GM19324 (cell line): ENCODE results near the gene FBXL19.
A peak's percentile ranks its signal among the peaks of the same experiment; 100 is the strongest.
"Not testable (repeated sequence)": the region's sequence is repeated elsewhere in the genome, so short reads cannot be mapped to it uniquely, and the experiment has no call there.

ENCODE experiments used
- ATAC-seq: cut with Tn5 transposase; IDR thresholded peaks from one replicate; pipeline ENCODE4 v1.9.1; 2021; ENCODE audit warnings: mild to moderate bottlenecking, moderate library complexity; ENCODE audit not compliant: unreplicated experiment, low FRiP score

Gene FBXL19

DNA sequence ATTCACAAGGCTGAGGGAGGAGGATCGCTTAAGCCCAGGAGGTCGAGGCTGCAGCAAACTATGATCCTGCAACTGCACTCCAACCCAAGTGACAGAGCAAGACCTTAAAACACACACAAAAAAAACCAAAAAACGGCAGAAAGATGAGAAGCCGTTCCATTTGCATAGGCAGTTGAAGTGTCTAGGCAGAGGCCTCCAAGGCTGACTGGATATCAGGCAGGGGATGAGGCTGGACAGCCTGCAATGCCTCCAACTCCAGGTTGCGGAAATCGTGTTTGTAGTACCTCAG is 2.0 kb upstream of the FBXL19 start:
- ATAC-seq = no peak

DNA sequence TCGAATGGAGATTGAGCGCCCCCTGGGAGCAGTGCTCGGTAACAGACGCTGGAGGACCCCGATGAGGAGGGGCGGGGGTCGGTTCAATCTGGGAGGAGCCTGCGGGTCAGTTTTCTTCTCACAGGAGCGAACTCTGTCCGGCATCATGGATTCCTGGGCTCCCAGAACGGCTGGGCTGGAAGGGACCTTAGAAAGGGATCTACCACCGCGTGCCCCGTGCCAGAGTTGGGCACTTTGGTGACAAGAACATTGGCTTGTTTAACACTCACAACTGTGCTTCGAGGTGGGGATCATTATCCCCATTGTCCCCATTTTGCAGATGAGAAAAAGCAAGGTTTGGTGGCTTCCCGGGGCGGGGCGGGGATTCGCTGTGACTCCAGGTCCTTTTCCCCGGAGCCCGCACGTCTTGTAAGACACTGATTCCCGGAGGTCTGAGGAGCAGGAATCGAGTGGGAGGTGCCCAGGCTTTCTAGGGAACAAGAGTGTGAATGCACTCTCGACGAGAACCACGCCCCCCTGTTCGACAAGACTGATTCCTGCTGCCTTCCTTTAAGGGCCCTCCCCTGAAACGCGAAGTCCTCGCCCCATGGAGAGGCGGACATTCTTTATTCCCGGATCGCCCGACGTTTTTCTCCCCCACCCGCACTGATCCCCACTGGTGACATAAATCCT is 1.5 kb upstream of the FBXL19 start:
- no peak for ATAC-seq

DNA sequence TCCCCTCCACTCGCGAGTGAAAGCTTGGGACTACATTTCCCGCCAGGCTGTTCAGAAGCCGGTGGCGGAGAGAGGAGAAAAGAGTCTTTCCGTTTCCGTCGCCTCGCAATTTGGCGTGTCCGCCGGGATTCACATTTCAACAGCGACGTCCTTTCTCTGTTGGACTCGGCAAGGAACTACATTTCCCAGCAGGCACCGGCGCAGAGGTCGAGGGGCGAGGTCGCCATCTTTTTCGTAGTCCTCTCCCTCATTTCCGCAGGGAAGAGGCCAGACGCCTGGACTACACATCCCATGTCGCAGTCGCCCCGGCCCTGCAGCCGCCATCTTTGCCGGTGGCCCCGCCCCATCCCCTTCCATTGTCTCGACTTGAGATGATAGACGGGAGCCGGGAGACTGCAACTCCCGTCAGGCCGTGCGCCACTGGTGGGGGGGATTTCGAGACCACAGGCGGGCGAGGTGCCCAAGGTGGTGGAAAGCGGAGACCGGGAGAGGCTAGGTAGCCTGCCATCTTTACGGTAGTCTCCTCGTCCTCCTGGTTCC is 882 bp upstream of the FBXL19 start:
- peak; percentile 79 for ATAC-seq

DNA sequence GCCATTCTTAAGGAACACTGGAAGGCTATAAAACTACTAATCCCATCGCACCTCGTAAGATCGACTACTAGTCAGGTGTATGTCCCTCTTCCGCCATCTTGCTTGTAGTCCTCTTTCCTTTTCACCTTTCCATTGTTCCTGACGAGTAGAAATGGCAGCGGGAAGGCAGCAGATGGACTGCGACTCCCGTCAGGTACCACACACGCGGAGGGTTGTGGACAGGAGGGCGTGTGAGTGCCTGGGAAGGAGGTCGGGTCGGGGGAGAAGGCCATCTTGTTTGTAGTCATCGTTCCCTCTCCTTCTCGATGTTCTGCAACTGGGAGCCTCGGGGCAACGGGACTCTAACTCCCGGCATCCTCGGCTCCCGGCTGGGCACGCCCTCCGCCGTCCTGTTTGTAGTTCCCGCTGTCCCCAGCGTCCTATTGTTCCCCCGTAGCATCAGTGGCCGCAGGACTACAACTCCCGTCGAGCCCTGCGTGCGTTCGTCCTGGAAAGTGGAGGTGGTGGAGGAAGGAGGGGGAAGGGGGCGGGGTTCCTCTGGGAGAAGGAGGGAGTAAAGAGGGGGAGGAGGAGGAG is 324 bp upstream of the FBXL19 start:
- peak; percentile 69 for ATAC-seq

DNA sequence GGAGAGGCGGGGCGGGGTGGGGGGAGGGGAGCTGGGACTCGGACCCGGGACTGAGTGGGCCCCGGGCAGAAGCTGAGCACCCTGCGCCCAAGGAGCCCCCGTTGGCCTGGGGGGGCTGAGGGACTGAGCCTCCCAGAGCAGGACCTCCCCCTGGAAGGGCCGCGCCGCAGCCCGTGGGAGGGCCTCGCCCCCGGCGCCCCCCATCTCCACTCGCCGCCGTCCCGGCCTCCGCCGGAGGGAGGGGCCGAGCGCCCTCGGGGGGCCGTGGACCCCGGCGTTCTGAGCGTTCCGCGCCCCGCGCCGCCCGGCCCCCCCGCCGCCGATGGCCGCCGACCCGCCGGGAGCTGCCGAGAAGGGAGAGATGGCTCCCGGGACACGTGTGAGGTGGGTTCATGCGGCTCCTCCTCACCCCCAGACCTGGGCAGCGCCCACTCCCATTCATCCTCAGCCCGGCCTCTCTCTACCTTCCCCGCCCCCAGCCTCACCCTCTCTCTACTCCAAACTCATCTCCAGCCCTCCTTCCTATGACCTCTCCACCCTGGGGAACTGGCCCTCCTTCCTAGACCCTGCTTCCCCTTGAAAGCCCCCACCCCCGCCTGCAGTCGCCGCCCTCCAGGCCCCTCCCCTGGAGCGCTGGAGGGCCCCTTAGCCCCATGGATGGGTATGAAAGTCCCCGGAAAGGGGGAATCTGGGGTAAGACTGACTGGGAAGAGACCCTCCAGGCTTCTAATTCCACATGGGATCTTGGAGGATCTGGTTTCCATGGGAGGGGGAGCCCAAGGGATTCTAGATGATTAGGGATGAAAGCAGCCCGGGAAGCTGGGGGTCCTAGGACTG is 922 bp downstream of the FBXL19 start:
- ATAC-seq = no peak

DNA sequence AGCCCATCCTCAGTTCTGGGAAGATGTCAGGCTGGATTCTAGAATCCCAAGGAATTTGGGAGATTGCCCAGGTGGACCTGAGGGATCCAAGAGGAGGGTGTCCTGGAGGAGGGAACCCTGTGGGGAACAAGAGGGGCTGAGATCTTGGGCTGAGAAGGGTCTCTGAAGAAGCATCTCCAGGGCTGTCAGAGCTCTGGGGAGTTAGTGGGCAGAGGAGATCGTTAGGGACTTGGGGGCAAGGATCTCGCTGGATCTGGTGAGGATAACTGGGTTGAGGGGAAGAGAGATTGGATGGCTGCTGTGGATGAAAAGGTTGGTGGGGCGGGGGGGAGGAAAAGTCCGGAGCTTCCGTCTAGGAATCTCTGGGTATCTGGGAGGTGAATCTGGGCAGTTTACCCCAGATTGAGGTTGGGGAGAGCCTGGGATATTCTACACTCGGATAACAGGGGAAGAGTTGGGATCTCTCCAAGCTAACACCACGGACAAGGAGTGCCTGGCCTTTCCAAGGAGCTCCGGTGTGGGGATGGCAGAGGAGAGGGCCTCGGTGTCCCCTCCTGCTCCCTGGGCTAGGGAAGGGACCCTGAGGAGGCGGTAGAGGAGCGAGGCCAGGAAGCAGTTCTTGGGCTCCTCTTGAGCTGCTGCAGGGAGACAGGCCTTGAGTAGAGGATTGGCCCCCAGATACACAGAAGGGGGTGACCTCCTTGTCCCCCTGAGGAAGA is 1.7 kb downstream of the FBXL19 start:
- ATAC-seq = no peak

DNA sequence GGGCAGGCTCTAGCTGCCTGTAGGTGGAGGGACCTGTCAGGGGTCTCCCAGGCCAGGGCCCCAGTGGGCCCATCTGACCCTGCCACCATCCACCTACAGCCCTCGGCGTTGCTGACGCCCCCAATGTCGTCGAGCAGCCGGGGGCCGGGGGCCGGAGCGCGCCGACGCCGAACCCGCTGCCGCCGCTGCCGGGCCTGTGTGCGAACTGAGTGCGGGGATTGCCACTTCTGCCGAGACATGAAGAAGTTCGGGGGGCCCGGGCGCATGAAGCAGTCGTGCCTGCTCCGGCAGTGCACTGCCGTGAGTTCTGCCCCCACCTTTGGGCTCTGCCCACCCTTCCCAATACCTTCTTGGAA is 2.2 kb downstream of the FBXL19 start:
- ATAC-seq = no peak

DNA sequence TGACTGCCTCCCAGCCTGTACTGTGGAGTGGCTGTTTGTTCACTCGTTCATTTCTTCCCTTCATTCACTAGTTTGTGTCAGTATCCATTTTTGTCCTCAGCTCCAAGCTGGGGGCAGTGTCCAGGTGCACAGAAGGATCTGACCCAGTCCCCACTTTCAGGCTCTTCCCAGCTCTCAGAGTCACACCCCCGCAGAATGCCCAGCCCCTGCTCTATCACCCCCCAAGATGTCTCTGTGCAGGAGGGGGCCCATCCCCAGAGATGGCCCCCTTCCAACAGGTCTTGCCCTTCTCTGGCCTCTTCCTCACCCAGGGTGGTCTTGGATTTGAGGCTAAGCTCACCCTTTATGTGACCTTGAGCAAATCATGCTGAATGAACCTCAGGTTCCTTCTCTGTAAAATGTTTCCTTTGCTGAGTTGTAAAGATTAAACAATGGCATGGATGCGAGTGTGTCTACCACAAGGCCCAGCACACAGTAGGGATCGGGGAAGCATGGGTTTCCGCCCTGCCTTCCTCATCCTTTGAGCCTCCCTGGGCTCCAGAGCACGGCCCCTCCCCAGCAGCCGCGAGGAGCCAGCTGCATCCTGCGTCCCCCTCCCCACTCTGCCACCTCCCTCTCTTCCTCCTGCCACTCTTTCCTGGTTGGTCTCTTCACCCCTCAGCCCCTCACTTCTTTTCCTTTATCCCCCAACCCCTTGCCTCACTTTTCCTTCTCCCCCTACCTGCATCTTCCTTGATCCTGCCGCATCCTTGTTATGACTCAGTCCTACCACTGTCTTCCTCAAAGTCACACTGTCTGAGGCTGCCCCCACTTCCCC is 2.8 kb downstream of the FBXL19 start:
- ATAC-seq = no peak

DNA sequence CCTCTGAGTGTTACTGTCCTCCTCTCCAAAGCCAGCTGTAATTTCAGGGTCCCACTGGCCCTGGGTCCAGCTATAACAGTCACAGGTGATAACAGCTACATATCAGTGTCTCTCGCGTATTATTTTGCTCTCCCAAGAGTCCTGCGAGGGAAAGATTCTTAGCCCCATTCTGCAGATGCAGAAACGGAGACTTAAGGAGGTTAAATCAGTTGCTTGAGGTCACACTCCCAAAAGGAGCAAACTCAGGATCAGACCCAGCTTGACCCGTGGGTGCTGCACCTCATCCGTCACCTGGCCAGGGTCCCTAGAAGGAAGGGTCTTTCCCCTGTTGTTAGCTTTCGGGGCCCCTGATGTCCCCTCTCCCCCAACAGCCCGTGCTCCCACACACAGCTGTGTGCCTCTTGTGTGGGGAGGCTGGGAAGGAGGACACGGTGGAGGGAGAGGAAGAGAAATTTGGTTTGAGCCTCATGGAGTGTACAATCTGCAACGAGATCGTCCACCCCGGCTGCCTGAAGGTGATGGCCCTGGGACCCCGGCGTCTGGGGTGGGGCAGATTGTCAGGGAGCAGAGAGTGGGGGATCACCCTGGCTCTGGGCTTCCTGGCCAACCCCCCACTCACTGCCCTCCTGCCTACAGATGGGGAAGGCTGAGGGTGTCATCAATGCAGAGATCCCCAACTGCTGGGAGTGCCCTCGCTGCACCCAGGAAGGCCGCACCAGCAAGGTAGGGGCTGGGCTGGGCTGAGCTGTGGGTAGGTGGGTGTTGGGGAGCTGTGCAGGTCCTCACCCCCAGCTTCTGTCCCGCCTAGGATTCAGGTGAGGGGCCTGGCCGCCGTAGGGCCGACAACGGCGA is 3.8 kb downstream of the FBXL19 start:
- no peak for ATAC-seq

DNA sequence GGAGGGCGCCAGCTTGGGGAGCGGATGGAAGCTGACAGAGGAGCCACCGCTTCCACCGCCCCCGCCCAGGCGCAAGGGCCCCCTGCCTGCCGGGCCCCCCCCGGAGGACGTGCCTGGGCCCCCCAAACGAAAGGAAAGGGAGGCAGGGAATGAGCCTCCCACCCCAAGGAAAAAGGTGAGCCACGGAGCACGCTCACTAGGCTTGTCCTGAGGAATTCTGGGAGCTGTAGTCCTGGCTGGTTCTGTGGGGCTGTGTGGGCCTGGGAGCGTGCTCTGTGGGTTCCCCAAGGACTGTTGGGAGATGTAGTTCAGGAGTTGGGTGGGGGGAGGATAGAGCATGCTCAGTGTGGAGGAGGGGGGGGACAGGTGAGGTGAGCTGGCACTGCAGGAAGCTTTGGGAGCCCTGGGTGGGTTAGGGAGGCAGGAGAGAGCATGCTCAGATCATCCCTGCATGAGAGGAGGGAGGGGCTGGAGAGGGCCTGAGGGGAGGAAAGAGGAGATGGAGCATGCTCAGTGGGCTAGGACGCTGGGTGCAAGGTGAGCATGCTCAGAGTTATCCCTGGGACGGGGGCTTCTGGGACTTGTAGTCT is 4.5 kb downstream of the FBXL19 start:
- ATAC-seq = no peak

DNA sequence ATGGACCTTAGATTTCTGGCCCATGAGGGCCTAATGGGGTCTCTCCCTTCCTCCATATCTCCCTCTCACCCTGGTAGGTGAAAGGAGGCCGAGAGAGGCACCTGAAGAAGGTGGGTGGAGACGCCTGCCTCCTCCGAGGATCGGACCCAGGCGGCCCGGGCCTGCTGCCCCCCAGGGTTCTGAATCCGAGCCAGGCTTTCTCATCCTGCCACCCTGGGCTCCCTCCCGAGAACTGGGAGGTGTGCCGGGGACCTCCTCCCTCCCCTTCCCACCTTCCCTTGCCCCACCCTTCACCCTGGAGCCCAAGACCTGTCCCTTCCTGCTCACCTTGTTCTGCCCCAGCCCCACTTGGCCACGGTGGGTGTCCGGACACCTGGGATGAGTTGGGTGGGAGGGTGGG is 5.0 kb downstream of the FBXL19 start:
- ATAC-seq = no peak

DNA sequence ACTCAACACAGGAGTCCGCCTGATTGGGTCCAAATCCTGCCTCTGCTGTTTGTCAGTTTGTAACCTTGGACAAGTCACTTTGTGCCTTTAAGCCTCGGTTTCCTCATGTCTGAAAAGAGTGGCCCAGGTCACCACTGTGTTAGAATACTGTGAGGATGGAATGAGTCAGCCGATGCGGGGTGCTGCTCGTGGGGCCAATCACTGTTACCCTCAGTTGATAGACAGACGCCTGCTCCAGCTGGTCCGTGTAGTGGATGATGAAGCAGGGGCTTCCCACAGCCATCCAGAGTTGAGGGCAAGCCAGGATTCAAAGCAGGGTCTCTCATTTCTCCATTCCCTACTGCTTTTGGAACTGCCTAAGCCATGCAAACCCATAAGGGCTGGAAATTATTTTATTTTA is 5.8 kb downstream of the FBXL19 start:
- no peak for ATAC-seq

DNA sequence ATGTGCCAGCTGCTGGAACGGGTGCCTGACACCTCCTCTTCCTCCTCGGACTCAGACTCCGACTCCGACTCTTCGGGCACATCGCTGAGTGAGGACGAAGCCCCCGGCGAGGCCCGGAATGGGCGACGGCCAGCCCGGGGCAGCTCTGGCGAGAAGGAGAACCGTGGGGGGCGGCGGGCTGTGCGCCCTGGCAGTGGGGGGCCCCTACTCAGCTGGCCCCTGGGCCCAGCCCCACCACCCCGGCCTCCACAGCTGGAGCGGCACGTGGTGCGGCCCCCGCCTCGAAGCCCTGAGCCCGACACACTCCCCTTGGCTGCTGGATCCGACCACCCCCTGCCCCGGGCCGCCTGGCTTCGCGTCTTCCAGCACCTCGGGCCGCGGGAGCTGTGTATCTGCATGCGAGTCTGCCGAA is 6.8 kb downstream of the FBXL19 start:
- ATAC-seq = no peak

DNA sequence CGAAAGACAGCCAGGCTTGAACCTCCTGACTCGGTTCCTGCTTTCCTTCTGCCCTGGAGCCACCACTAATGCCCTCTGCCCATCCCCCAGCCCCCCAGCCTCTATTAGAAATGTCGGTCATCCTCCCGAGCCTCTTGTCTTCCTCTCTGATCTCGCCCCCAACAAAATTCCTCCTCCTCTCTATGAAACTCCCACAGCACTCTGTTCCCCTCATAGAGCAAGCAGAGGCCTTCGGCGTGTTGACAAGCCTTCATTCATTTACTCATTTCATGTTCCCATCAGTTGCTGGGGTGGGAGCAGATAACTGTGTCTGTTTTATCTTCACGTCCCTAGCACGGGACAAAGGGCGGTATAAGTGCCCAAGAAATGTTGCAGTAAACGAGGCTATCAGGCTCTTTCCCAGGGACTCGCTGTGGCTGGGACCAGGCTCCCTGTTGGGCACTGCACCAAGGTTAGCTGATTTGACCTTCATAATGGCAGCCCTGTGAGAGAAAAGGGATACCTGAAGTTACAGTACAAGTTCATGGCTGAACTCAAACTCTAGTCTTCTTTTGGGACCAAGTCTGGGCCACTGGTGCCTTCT is 7.8 kb downstream of the FBXL19 start:
- no peak for ATAC-seq

DNA sequence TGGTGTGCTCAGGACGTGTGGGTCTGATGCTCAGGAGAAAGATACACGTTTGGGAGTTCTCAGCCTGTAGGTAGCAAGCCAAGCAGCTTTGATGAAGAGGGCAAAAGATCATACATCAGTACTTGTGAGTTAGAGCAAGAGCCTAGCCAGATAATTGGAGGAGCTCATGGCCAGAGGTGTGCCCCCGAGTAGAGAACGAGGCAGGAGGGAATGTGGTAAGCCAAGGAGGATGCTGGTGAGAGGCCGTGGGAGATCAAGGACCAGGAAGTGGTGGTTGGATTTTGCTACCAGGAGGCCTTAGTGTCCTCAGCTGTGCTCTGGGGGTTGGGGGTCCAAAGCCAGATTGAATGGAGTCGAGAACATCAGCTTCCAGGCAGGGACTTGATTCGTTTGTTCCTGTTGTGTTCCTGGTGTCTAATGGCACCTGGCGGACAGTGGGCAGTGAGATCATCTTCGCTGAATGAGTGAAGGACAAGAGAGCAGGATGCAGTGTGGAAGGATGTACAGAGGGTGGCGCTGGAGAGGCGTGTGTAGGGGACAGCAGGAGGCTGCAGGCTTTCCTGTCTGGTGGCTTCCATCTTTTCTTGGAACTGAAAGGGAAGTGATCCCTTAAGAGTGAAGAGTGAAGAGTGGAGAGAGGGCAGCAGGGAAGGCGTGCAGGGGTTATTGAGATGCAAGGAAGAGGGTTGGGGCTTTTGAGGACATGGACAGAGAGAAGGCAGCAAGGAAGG is 11.6 kb downstream of the FBXL19 start:
- no peak for ATAC-seq

DNA sequence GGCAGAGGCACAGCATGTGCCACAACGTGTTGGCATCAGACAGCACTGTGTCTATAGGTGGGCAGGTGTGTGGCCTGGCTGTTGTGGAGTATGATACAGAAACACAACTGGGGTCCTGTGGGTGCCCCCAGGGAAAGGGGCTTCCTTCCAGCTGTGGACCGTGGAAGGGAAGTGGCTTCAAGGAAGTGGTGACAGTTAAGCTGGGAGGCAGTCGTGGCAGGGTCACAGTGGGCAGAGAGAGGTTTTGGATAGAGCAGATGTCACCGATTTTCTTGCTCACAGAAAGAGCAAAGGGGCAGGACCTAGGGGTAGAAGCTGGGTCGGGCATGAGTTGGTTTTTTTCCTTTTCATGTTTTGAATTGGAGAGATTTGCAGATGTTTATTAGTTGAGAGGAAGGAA is 14.3 kb downstream of the FBXL19 start:
- ATAC-seq = no peak

DNA sequence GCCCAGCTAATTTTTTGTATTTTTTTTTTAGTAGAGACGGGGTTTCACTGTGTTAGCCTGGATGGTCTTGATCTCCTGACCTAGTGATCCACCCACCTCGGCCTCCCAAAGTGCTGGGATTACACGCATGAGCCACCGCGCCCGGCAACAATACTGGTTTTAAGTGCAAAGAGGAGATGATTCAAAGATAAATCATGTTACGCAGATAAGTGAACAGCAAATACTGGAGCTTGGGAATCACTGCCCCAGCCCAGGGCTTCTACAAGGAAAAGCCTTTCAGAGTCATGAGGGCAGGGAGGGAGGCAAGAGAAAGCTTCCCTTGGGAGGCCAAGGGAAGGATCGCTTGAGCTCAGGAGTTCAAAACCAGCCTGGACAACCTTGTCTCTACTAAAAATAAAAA is 16.2 kb downstream of the FBXL19 start:
- not testable (repeated sequence) for ATAC-seq
